Globus pallidus (tissue), 1 donor: Measurements from ENCODE around the gene EEF1A2.

ENCODE experiments used
- DNase-seq: peaks from one replicate; pipeline ENCODE4 v3.0.0-alpha.2; 2015; ENCODE audit warnings: low spot score

Gene EEF1A2

GRCh38 chr20:63500151-63500901, 1.4 kb upstream of the EEF1A2 start:
- DNase-seq, result no peak

GRCh38 chr20:63499338-63499969, 571 bp upstream of the EEF1A2 start:
- DNase-seq, result no peak

GRCh38 chr20:63497946-63498935, 642 bp downstream of the EEF1A2 start:
- DNase-seq, result no peak

- no peak for DNase-seq
Measured at GRCh38 chr20:63497138-63497945, 1.5 kb downstream of the EEF1A2 start.

DNA sequence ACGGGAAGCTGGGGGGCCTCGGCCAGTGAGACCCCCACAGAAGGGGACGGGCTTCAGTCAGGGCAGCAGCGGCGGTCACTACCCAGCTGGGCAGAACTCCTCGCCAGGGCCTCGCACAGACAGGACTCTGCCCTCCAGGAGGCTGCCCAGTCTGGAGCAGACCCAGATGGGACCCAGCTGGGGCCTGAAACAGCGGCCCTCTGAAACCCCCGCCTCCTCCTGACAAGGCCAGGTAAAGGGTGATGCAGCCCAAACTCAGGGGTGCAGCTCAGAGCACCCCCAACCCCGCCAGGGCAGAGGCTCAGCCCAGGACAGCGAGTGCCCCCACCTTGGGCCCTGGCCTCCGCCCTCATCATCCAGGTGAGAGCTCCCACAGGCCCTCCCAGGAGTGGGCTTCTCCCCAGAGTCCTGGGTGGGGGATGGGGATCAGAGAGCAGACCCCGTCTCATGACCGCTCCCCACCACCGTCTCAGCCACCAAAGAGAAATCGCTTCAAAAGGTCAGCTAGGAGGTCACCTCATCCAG, 2.2 kb downstream of the EEF1A2 start:
- DNase-seq, result no peak

DNA sequence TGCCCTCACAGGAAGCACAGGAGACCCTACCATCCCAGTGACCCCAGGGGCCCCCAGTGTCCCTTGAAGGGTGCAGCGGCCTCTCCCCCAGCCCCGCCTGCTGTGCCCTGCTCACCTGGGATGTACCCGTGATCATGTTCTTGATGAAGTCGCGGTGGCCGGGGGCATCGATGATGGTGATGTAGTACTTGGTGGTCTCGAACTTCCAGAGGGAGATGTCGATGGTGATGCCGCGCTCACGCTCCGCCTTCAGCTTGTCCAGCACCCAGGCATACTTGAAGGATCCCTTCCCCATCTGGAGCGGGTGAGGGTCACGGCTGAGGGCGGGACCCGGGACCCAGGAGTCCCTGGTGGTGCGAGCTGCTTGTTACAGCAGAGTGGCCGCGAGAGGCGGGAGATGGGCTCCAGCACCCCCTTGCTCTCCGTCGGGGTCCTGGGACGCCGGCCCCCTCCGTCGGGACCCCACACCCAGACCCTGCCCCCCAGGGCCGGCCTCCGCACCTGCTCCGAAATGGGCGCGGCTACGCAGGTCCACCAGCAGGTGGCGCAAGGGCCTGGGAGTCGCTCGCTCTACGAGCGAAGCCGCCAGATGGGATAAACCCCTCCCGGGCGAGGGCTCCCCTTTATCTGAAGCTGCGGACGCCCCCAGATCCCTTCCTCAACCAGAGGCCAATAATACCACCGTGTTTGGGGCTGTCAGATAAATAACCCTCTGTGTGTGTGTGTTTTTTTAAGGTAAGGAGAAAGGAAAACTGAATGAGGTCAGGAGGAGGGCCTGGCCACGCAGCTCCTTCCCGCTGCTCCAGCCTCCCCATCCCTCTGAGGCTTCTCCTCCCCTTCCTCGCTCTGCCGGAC, 2.9 kb downstream of the EEF1A2 start:
- peak; percentile 41 for DNase-seq

DNA sequence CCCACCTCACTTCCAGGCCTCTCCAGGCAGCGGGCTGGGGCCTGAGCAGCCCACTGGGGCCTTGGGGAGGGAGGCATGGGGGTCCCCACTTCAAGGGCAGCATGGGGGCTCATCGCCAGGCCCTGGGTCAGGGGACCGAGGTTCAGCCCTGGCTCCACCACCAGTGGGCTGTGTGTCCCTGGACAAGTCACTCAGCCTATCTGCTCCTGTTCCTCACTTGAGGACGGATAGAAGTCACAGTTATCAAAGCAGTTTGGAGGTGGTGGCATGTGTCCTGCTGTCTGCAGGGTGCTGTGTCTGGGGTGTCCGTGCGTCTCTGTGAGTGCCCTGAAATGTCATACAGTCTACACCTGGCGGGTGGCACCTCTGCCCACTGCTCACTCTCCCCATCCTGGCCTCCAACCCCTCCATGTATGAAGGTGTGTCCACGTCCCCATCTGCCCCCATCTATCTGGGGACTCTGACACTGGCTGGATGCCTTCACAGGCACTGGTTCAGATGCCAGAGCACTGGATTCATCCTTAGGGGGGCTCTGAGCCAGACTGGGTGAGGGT, 3.6 kb downstream of the EEF1A2 start:
- no peak for DNase-seq

DNA sequence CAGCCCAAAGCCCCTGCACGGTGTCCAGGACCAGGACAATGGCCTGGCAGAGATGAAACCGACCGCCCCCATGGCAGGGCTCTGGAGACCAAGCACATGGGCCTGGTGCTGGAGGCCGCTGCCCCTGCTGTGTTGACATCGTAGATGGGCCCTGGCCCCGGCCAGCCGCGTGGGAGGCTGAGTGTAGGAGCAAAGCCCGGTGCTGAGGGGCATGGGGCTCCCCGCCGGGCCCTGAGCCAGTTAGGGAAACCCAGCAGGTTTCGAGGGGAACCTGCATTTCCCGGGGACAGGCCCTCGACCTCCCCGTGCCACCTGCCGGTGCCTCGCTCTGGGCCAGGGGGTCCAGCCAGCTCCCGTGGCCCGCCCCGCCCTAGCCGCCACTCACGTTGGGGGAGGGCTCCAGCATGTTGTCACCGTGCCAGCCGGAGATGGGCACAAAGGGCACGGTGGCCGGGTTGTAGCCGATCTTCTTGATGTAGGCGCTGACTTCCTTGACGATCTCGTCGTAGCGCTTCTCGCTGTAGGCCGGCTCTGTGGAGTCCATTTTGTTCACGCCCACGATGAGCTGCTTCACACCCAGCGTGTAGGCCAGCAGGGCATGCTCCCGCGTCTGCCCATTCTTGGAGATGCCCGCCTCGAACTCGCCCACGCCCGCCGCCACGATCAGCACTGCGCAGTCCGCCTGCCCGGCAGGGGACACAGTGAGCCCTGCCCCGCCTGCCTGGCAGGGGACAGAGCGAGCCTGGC, 4.3 kb downstream of the EEF1A2 start:
- no peak for DNase-seq

DNA sequence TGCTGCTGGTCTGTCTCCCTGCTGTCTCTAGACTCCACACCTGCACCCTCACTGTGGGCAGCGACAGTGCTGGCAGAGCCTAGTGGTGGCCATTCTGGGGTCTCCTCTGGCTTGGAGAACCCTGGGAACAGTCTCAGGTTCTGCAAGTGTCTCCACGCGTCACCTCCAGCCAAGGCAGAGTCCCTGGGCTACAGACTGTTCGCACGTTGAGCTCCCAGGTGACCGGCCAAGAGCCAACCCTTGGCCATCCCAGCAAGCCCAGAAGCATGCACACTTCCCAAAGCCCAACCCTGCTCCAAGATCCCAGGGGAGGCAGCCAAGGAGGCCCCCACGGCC, 4.8 kb downstream of the EEF1A2 start:
- no peak for DNase-seq

GRCh38 chr20:63493563-63494020, 5.3 kb downstream of the EEF1A2 start:
- no peak for DNase-seq

DNA sequence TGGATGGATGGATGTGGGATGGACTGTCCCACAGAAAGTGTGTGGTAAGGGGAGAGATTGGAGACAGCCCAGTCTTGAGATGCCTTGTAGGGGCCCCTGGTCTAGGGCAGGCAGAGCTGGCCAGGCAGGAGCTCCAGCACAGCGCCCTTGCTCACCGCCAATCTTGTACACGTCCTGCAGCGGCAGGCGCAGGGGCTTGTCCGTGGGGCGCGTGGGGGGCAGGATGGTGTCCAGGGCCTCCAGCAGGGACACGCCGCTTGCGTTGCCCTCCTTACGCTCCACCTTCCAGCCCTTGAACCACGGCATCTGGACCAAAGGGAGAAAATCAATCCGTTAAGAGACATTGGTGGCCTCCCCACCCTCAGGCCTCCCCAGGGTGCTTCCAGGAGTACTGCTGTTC, 5.9 kb downstream of the EEF1A2 start:
- DNase-seq, result no peak

GRCh38 chr20:63492518-63492917, 6.4 kb downstream of the EEF1A2 start:
- no peak for DNase-seq

GRCh38 chr20:63491635-63492230, 7.2 kb downstream of the EEF1A2 start:
- DNase-seq, result no peak

- no peak for DNase-seq
Measured at GRCh38 chr20:63491078-63491477, 7.8 kb downstream of the EEF1A2 start.

DNA sequence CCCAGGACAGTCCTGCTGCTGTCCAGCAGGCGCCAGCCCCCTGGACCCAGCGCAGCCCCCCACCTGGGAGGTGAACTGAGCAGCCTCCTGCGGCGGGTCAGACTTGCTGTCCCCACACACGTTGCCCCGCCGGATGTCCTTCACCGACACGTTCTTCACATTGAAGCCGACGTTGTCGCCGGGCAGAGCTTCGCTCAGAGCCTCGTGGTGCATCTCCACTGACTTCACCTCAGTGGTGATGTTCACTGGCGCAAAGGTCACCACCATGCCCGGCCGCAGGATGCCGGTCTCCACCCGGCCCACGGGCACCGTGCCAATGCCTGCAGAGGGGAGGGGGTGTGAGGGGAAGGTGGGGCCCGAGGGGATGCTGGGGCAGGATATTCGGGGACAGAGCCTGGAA, 8.5 kb downstream of the EEF1A2 start:
- no peak for DNase-seq

- DNase-seq, result no peak
Measured at GRCh38 chr20:63488315-63489251, 10.3 kb downstream of the EEF1A2 start.

DNA sequence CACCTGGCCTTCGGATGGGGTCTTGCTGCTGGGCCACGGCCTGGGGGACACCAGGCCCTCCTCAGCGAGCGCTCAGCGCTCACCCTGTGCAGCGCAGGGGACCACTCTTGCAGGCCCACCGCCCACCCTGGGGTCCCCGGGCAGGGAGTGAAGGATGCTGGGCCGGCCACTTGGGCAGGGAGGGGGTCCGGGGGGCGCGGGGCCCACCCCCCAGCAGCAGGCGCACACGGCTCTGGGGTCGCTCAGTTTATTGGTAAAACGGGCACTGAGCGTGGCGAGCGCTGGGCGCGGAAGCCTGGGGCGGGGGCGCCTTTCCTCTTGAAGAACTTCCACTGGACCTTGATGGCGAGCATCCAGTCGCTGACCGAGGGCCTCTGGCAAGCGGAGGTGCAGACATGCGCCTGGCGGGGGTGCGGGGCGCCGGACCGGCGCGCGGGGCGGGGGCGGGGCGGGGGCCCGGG, 11.1 kb downstream of the EEF1A2 start:
- no peak for DNase-seq
